Caco-2 (cell line): ENCODE measurements around the gene VCAN. TPM values are rescaled to one million over a fixed set of nuclear protein-coding genes. Genes with fewer than 3 reads are reported as not detected.

Source experiments
- BruUV-seq: library from RNA; stranded (reverse); fragments of 400-500 nt; replicated peaks from 2 replicates; lab custom pipeline; 2021; lab: Mats Ljungman, UMichigan
- CTCF ChIA-PET: fragments of 300-600 bp; sonication (Branson Sonifier 250); formaldehyde crosslinking; loops from one replicate; lab custom pipeline; 2022; ENCODE audit warnings: antibody characterized with exemption; lab: Charles Lee
- POLR2A ChIA-PET: fragments of 300-600 bp; sonication (Branson Sonifier 250); formaldehyde crosslinking; loops from one replicate; lab custom pipeline; 2022; ENCODE audit warnings: antibody characterized with exemption; lab: Charles Lee
- DNase-seq, 2 experiments: peaks; one replicate each; pipeline versions ENCODE4 v3.0.0 to v3.0.0-alpha.2; 2020 to 2022
- H3K27me3 ChIP-seq: replicated peaks from 2 replicates; pipeline ENCODE4 v1.6.0; 2011; ENCODE audit warnings: low read length; ENCODE audit not compliant: control insufficient read depth, insufficient read depth
- H3K36me3 ChIP-seq: 2 replicates; pipeline ENCODE4 v1.5.1; 2011; ENCODE audit warnings: low read length; ENCODE audit not compliant: control insufficient read depth, insufficient read depth
- H3K4me1 ChIP-seq: fragments of 250-450 bp; sonication (Bioruptor Pico); 2 replicates; pipeline ENCODE4 v1.5.1; 2020; ENCODE audit warnings: mild to moderate bottlenecking
- H3K4me3 ChIP-seq: 2 replicates; pipeline ENCODE4 v1.5.1; 2011; ENCODE audit warnings: low read depth, mild to moderate bottlenecking, control low read depth, low read length
- H3K9me3 ChIP-seq: fragments of 250-450 bp; sonication (Bioruptor Pico); 2 replicates; pipeline ENCODE4 v1.5.1; 2020; ENCODE audit warnings: mild to moderate bottlenecking, moderate library complexity
- H3K27ac Mint-ChIP-seq: one replicate; pipeline ENCODE4 v1.8.0; 2022; ENCODE audit warnings: mixed read lengths; ENCODE audit not compliant: unreplicated experiment
- H3K27me3 Mint-ChIP-seq: one replicate; pipeline ENCODE4 v1.8.0; 2022; ENCODE audit warnings: mixed read lengths; ENCODE audit not compliant: insufficient read depth, unreplicated experiment
- H3K36me3 Mint-ChIP-seq: one replicate; pipeline ENCODE4 v1.8.0; 2022; ENCODE audit warnings: mild to moderate bottlenecking, mixed read lengths; ENCODE audit not compliant: insufficient read depth, unreplicated experiment
- H3K4me1 Mint-ChIP-seq: one replicate; pipeline ENCODE4 v1.8.0; 2022; ENCODE audit warnings: low read depth, mixed read lengths; ENCODE audit not compliant: unreplicated experiment
- H3K4me3 Mint-ChIP-seq: one replicate; pipeline ENCODE4 v1.8.0; 2022; ENCODE audit warnings: mild to moderate bottlenecking, moderate library complexity, mixed read lengths; ENCODE audit not compliant: unreplicated experiment
- H3K9me3 Mint-ChIP-seq: one replicate; pipeline ENCODE4 v1.8.0; 2022; ENCODE audit warnings: mixed read lengths; ENCODE audit not compliant: unreplicated experiment
- CTCF ChIP-seq, 2 experiments: fragments of 200-600 bp in 1 of 2; IDR thresholded peaks; 1 replicate in 1 of 2; 2 replicates in 1 of 2; pipeline versions ENCODE4 v1.5.1 to v1.8.0; 2011 to 2022; ENCODE audit warnings: antibody characterized with exemption in 1 of 2, control low read depth in 1 of 2, inconsistent platforms in 1 of 2, low read depth in 1 of 2, low read length in 1 of 2, mild to moderate bottlenecking in 1 of 2, moderate library complexity in 1 of 2; ENCODE audit not compliant: insufficient read depth in 1 of 2, severe bottlenecking in 1 of 2, unreplicated experiment in 1 of 2
- intact Hi-C: fragments of 100-400 bp; cut with micrococcal nuclease; formaldehyde crosslinking; loops from one replicate; pipeline ENCODE4 v1.10.0; 2022; ENCODE audit not compliant: unreplicated experiment
- total RNA-seq: library from RNA; stranded (reverse); gene quantifications from 2 replicates; pipeline ENCODE4 v1.2.3, GENCODE V29; 2022

VCAN gene
- total RNA-seq, 1 experiment from 2014 or later: 27.4 TPM

- H3K9me3 ChIP-seq: no peaks in the 10 kb centered on the region
- peak in 1 of 2 experiments; percentile 45 for DNase-seq
- H3K9me3 Mint-ChIP-seq: no peaks in the 10 kb centered on the region
- H3K4me1 Mint-ChIP-seq: peaks cover 24% of the 10 kb centered on the region
- intact Hi-C loops: loop anchor here (1.0 to 2.0 kb wide), 2 partner anchors 87 to 835 kb away; no protein-coding TSS in a partner anchor
- H3K27me3 Mint-ChIP-seq: peaks cover 7% of the 10 kb centered on the region
- peaks cover 25% of the 10 kb centered on the region for H3K4me1 ChIP-seq
- H3K27ac Mint-ChIP-seq: peak overlapping the region; percentile 70
- no peak overlapping the region for H3K4me3 ChIP-seq
- no peak for TF ChIP-seq CTCF (IDR thresholded peaks at IDR 0.05; ENCODE audit: insufficient read depth in 1 of 2, low read depth in 1 of 2, low read length in 1 of 2, severe bottlenecking in 1 of 2, unreplicated experiment in 1 of 2)
- ChIA-PET CTCF (interaction anchor here (1.2 kb wide), 1 partner anchor 87 kb away, joined by 3 read pairs; no protein-coding TSS in a partner anchor), POLR2A (interaction anchor here (1.0 kb wide), 1 partner anchor 83 kb away, joined by 3 read pairs; no protein-coding TSS in a partner anchor)
- H3K36me3 Mint-ChIP-seq: peaks cover 15% of the 10 kb centered on the region
- no peaks in the 10 kb centered on the region for H3K36me3 ChIP-seq
- no peaks in the 10 kb centered on the region for H3K27me3 ChIP-seq
- H3K4me3 Mint-ChIP-seq: peak overlapping the region; percentile 83
- BruUV-seq: no TSS peak
These were observed 4.6 kb downstream of the VCAN start for GRCh38 chr5:83475935-83476814.

- no peaks in the 10 kb centered on the region for H3K36me3 Mint-ChIP-seq
- no peaks in the 10 kb centered on the region for H3K4me1 Mint-ChIP-seq
These were observed 11.4 kb downstream of the VCAN start for GRCh38 chr5:83482961-83483360.

More at GRCh38 chr5:83482961-83483360, 11.4 kb downstream of the VCAN start:
- CTCF ChIA-PET: no interaction called here
- no peaks in the 10 kb centered on the region for H3K27me3 ChIP-seq
- H3K36me3 ChIP-seq: no peaks in the 10 kb centered on the region
- no peaks in the 10 kb centered on the region for H3K9me3 Mint-ChIP-seq
- no peak overlapping the region for H3K4me3 Mint-ChIP-seq
- no peak overlapping the region for H3K27ac Mint-ChIP-seq
- BruUV-seq: no TSS peak
- DNase-seq: no peak
- no peaks in the 10 kb centered on the region for H3K27me3 Mint-ChIP-seq
- POLR2A ChIA-PET: no interaction called here
- no peak overlapping the region for H3K4me3 ChIP-seq
- H3K4me1 ChIP-seq: no peaks in the 10 kb centered on the region
- intact Hi-C loops: no loop called here
- H3K9me3 ChIP-seq: no peaks in the 10 kb centered on the region; the same call in 1 of the 2 replicates
- no peak for TF ChIP-seq CTCF (IDR thresholded peaks at IDR 0.05; ENCODE audit: insufficient read depth in 1 of 2, low read depth in 1 of 2, low read length in 1 of 2, severe bottlenecking in 1 of 2, unreplicated experiment in 1 of 2)
